Upper lobe of left lung (tissue), 6 donors: ENCODE results near the gene MAML1. TPM values are rescaled to one million over a fixed set of nuclear protein-coding genes. Genes with fewer than 3 reads are reported as not detected.

Source experiments
- ATAC-seq, 2 donors: fragments of 200-7000 bp; cut with Tn5 transposase; one replicate each; pipeline ENCODE4 v1.9.1; 2022; ENCODE audit warnings: mild to moderate bottlenecking in 2 of 2, moderate library complexity in 2 of 2; ENCODE audit not compliant: low FRiP score in 2 of 2
- DNase-seq, 2 donors: peaks; one replicate each; pipeline ENCODE4 v3.0.0-alpha.2; 2019 to 2020
- H3K27ac ChIP-seq, 4 donors: fragments of 200-600 bp; sonication (generic); one replicate each; pipeline ENCODE4 v1.5.1; 2016 to 2019
- H3K27me3 ChIP-seq, 4 donors: fragments of 200-600 bp; sonication (generic); one replicate each; pipeline ENCODE4 v1.5.1; 2017 to 2019
- H3K36me3 ChIP-seq, 4 donors: fragments of 200-600 bp; sonication (generic); one replicate each; pipeline ENCODE4 v1.5.1; 2016 to 2019
- H3K4me1 ChIP-seq, 4 donors: fragments of 200-600 bp; sonication (generic); one replicate each; pipeline ENCODE4 v1.5.1; 2018 to 2019
- H3K4me3 ChIP-seq, 4 donors: fragments of 200-600 bp; sonication (generic); one replicate each; pipeline ENCODE4 v1.5.1; 2017 to 2019; ENCODE audit warnings: mild to moderate bottlenecking in 2 of 4, moderate library complexity in 1 of 4
- H3K9me3 ChIP-seq, 4 donors: fragments of 200-600 bp; sonication (generic); one replicate each; pipeline ENCODE4 v1.5.1; 2018 to 2019
- CTCF ChIP-seq, 6 experiments: fragments of 450-650 bp in 4 of 6; fragments of 200-600 bp in 2 of 6; sonication (generic) in 2 of 6; IDR thresholded peaks; one replicate each; pipeline ENCODE4 v1.5.1; 2016 to 2019; ENCODE audit warnings: antibody characterized with exemption in 6 of 6
- EP300 ChIP-seq, 4 donors: sonication (generic); formaldehyde crosslinking; IDR thresholded peaks; one replicate each; pipeline ENCODE4 v1.5.1; 2017; ENCODE audit warnings: antibody characterized with exemption in 4 of 4, control low read depth in 2 of 4
- POLR2A ChIP-seq, 4 donors: fragments of 450-650 bp; IDR thresholded peaks; one replicate each; pipeline ENCODE4 v1.5.1; 2016 to 2017; ENCODE audit warnings: antibody characterized with exemption in 4 of 4, mild to moderate bottlenecking in 2 of 4
- POLR2AphosphoS5 ChIP-seq, 2 donors: sonication (generic); formaldehyde crosslinking; IDR thresholded peaks; one replicate each; pipeline ENCODE4 v1.5.1; 2017; ENCODE audit warnings: antibody characterized with exemption in 2 of 2
- WGBS, 2 donors: methylation state at CpG; one replicate each; pipeline ENCODE4 v1.1.5; 2017 to 2018; 5-methylcytosine and 5-hydroxymethylcytosine counted together
- total RNA-seq, 6 donors: library from RNA; depleted of rRNA in 4 of 6; stranded (reverse); fragments of >200 nt in 4 of 6; gene quantifications; one replicate each; pipeline versions ENCODE4 v1.1.0 to v1.2.1, GENCODE V29; 2016 to 2021
- donor health status: DM: no; HTN: no; CAD: no; lungs with moderate emphysema.
- donor health status: DM: no; HTN: yes; CAD: no; lungs with severe emphysema.

MAML1 gene
- total RNA-seq, 6 donors from 2014 or later: 22.5 to 59.7 (median 26.7) TPM

GRCh38 chr5:179730852-179731251 lies 1.8 kb upstream of the MAML1 start:
- no peak overlapping the region for H3K4me3 ChIP-seq
- no peaks in the 10 kb centered on the region for H3K27me3 ChIP-seq
- peaks cover 28 to 38% (median 29%) of the 10 kb centered on the region in 4 donors for H3K4me1 ChIP-seq
- 76 to 81% methylated on average over 3 of the region's 3 CpGs for WGBS, 2 donors
- ATAC-seq: no peak
- H3K9me3 ChIP-seq: no peaks in the 10 kb centered on the region
- TF ChIP-seq POLR2AphosphoS5 (IDR thresholded peaks at IDR 0.05): no peak
- TF ChIP-seq EP300 (IDR thresholded peaks at IDR 0.05): no peak
- DNase-seq: no peak
- no peak overlapping the region for H3K27ac ChIP-seq
- peaks cover 22 to 51% (median 40%) of the 10 kb centered on the region in 4 donors for H3K36me3 ChIP-seq

- Histone ChIP-seq H3K4me1 (peaks cover 36 to 43% (median 37%) of the 10 kb centered on the region in 4 donors), H3K27me3 (no peaks in the 10 kb centered on the region), H3K9me3 (no peaks in the 10 kb centered on the region), H3K27ac (peak overlapping the region; percentile 88 to 98 (median 96)), H3K36me3 (peaks cover 12 to 41% (median 29%) of the 10 kb centered on the region in 4 donors), H3K4me3 (peak overlapping the region in 3 of 4 donors; percentile 87 to 92 (median 91))
- ATAC-seq (peak; percentile 35 to 44), DNase-seq (peak; percentile 40 to 72)
- TF ChIP-seq POLR2A (IDR thresholded peaks at IDR 0.05): no peak
- TF ChIP-seq CTCF (IDR thresholded peaks at IDR 0.05): no peak
- no peak for TF ChIP-seq POLR2AphosphoS5 (IDR thresholded peaks at IDR 0.05)
- TF ChIP-seq EP300 (IDR thresholded peaks at IDR 0.05): no peak
- 54 to 59% methylated on average over 24 of the region's 24 CpGs for WGBS, 2 donors
Measured at GRCh38 chr5:179731791-179732411, 721 bp upstream of the MAML1 start.

GRCh38 chr5:179732918-179733771 lies 523 bp downstream of the MAML1 start:
- WGBS, 2 donors: 0% methylated on average over 11 to 37 of the region's 101 CpGs
- peaks cover under 1 to 28% (median 17%) of the 10 kb centered on the region in 4 donors for H3K36me3 ChIP-seq
- DNase-seq: peak in 1 of 2 donors; percentile 60
- peak; percentile 49 to 65 for ATAC-seq
- H3K4me1 ChIP-seq: peaks cover 37 to 51% (median 49%) of the 10 kb centered on the region in 4 donors
- H3K27me3 ChIP-seq: no peaks in the 10 kb centered on the region
- peak overlapping the region; percentile 70 to 92 (median 89) for H3K4me3 ChIP-seq
- H3K9me3 ChIP-seq: no peaks in the 10 kb centered on the region
- peak overlapping the region; percentile 88 to 98 (median 96) for H3K27ac ChIP-seq
- TF ChIP-seq POLR2AphosphoS5 (IDR thresholded peaks at IDR 0.05) (no peak), CTCF (IDR thresholded peaks at IDR 0.05) (peak in 3 of 6 experiments; percentile 5 to 13 (median 7)), EP300 (IDR thresholded peaks at IDR 0.05) (no peak), POLR2A (IDR thresholded peaks at IDR 0.05) (no peak)

GRCh38 chr5:179733772-179734126 lies 1.1 kb downstream of the MAML1 start:
- H3K36me3 ChIP-seq: peaks cover 0 to 22% (median 11%) of the 10 kb centered on the region in 4 donors
- H3K27me3 ChIP-seq: no peaks in the 10 kb centered on the region
- H3K9me3 ChIP-seq: no peaks in the 10 kb centered on the region
- TF ChIP-seq CTCF (IDR thresholded peaks at IDR 0.05) (no peak), POLR2A (IDR thresholded peaks at IDR 0.05) (no peak), EP300 (IDR thresholded peaks at IDR 0.05) (no peak), POLR2AphosphoS5 (IDR thresholded peaks at IDR 0.05) (no peak)
- peaks cover 37 to 57% (median 51%) of the 10 kb centered on the region in 4 donors for H3K4me1 ChIP-seq
- H3K27ac ChIP-seq: peak overlapping the region; percentile 88 to 98 (median 96)
- ATAC-seq (no peak), DNase-seq (no peak)
- H3K4me3 ChIP-seq: peak overlapping the region; percentile 70 to 92 (median 89)
- WGBS, 2 donors: 0% methylated on average over 1 to 2 of the region's 2 CpGs

- H3K4me3 ChIP-seq: peak overlapping the region in 2 of 4 donors; percentile 91 to 92
- ATAC-seq: no peak
- 79 to 81% methylated on average over 12 of the region's 12 CpGs for WGBS, 2 donors
- no peaks in the 10 kb centered on the region for H3K27me3 ChIP-seq
- H3K27ac ChIP-seq: peak overlapping the region in 2 of 4 donors; percentile 88 to 98
- H3K9me3 ChIP-seq: no peaks in the 10 kb centered on the region
- TF ChIP-seq POLR2AphosphoS5 (IDR thresholded peaks at IDR 0.05): no peak
- H3K4me1 ChIP-seq: peaks cover 37 to 59% (median 54%) of the 10 kb centered on the region in 4 donors
- peaks cover 0 to 16% (median 3%) of the 10 kb centered on the region in 4 donors for H3K36me3 ChIP-seq
- no peak for DNase-seq
Measured at GRCh38 chr5:179734536-179735164, 2.0 kb downstream of the MAML1 start.
